Measurements from ENCODE around the gene PALM. TPM values are rescaled to one million over a fixed set of nuclear protein-coding genes. Genes with fewer than 3 reads are reported as not detected.

Gene PALM
- total RNA-seq, 1 donor from 2014 or later, result 2.0 TPM

- ATAC-seq, result no peak
Measured at GRCh38 chr19:782878-783668, 74.3 kb downstream of the PALM start.

GRCh38 chr19:784541-784940 lies 75.8 kb downstream of the PALM start:
- ATAC-seq, result no peak

GRCh38 chr19:787536-787935 lies 78.8 kb downstream of the PALM start:
- ATAC-seq, result no peak

- peak; percentile 11 for ATAC-seq
Measured at GRCh38 chr19:788686-788982, 79.9 kb downstream of the PALM start.

- peak; percentile 16 for ATAC-seq
Measured at GRCh38 chr19:788983-789700, 80.4 kb downstream of the PALM start.

- no peak for ATAC-seq
Measured at GRCh38 chr19:789701-790060, 80.9 kb downstream of the PALM start.

- ATAC-seq, result no peak
Measured at GRCh38 chr19:791007-791566, 82.4 kb downstream of the PALM start.

- no peak for ATAC-seq
Measured at GRCh38 chr19:791567-792305, 83.0 kb downstream of the PALM start.

GRCh38 chr19:792306-792885 lies 83.7 kb downstream of the PALM start:
- ATAC-seq, result no peak

GRCh38 chr19:793806-794205 lies 85.1 kb downstream of the PALM start:
- no peak for ATAC-seq

GRCh38 chr19:795073-795611 lies 86.4 kb downstream of the PALM start:
- ATAC-seq, result no peak

GRCh38 chr19:795691-796581 lies 87.2 kb downstream of the PALM start:
- ATAC-seq, result no peak

GRCh38 chr19:796692-797527 lies 88.2 kb downstream of the PALM start, which contains the start of gene PTBP1:
PTBP1 (plus strand) TSS chr19:797452; CDS start chr19:797498, 46 bp downstream.
- peak; percentile 88 for ATAC-seq

Other genes with a start within 250 kb of the PALM start
- gene SHC2, start 247.9 kb upstream of the PALM start, total RNA-seq, result 1.7 TPM
- gene MADCAM1, start 212.4 kb upstream of the PALM start, total RNA-seq, result 0.36 TPM
- gene TPGS1, start 201.4 kb upstream of the PALM start, total RNA-seq, result 14.2 TPM
- 30.7 TPM for gene CDC34, start 177.2 kb upstream of the PALM start, total RNA-seq
- gene GZMM, start 164.9 kb upstream of the PALM start, total RNA-seq, result not detected
- 320 TPM for gene BSG, start 136.3 kb upstream of the PALM start, total RNA-seq
- gene HCN2, start 119.1 kb upstream of the PALM start, total RNA-seq, result 0.48 TPM
- gene POLRMT, start 75.4 kb upstream of the PALM start, total RNA-seq, result 24.5 TPM
- 0.12 TPM for gene FGF22, start 69.1 kb upstream of the PALM start, total RNA-seq
- 53.0 TPM for gene RNF126, start 45.7 kb upstream of the PALM start, total RNA-seq
- 3.3 TPM for gene FSTL3, start 32.5 kb upstream of the PALM start, total RNA-seq
- not detected for gene PRSS57, start 13.5 kb upstream of the PALM start, total RNA-seq
- 0.40 TPM for gene MISP, start 42.2 kb downstream of the PALM start, total RNA-seq
- gene PTBP1, start 88.5 kb downstream of the PALM start, total RNA-seq, result 279 TPM
- not detected for gene PLPPR3, start 113.0 kb downstream of the PALM start, total RNA-seq
- not detected for gene AZU1, start 118.9 kb downstream of the PALM start, total RNA-seq
- gene PRTN3, start 132.1 kb downstream of the PALM start, total RNA-seq, result not detected
- gene ELANE, start 143.4 kb downstream of the PALM start, total RNA-seq, result not detected
- gene CFD, start 150.7 kb downstream of the PALM start, total RNA-seq, result 21.5 TPM
- 43.5 TPM for gene MED16, start 184.3 kb downstream of the PALM start, total RNA-seq
- not detected for gene RNU6-9, start 184.5 kb downstream of the PALM start, total RNA-seq
- gene R3HDM4, start 204.3 kb downstream of the PALM start, total RNA-seq, result 59.2 TPM
- gene KISS1R, start 208.4 kb downstream of the PALM start, total RNA-seq, result not detected
- 6.9 TPM for gene ARID3A, start 217.1 kb downstream of the PALM start, total RNA-seq

All from esophagus mucosa (tissue), 1 donor.